GM12878 (cell line): ENCODE measurements around the gene PLA2G5.

Experiments
- TARDBP ChIP-seq: IDR thresholded peaks from 2 replicates; pipeline ENCODE4 v1.6.1; 2016; ENCODE audit warnings: borderline replicate concordance
- TF ChIP-seq, protein P1 (sequence below): fragments of 450-650 bp; IDR thresholded peaks from 2 replicates; pipeline ENCODE4 v1.6.1; 2014; ENCODE audit warnings: mild to moderate bottlenecking

- TF ChIP-seq, protein P1, sequence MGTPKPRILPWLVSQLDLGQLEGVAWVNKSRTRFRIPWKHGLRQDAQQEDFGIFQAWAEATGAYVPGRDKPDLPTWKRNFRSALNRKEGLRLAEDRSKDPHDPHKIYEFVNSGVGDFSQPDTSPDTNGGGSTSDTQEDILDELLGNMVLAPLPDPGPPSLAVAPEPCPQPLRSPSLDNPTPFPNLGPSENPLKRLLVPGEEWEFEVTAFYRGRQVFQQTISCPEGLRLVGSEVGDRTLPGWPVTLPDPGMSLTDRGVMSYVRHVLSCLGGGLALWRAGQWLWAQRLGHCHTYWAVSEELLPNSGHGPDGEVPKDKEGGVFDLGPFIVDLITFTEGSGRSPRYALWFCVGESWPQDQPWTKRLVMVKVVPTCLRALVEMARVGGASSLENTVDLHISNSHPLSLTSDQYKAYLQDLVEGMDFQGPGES: no peak
- TF ChIP-seq TARDBP: no peak
These were observed 363 bp downstream of the PLA2G5 start for GRCh38 chr1:20070357-20070756.
